Hepatocyte (in vitro differentiated cells): ENCODE measurements around the gene TRMT2A.

ENCODE experiments used
- CTCF ChIP-seq: fragments of 200-600 bp; sonication (generic); IDR thresholded peaks from 2 replicates; pipeline ENCODE4 v1.5.1; 2016; ENCODE audit warnings: antibody characterized with exemption, mild to moderate bottlenecking; ENCODE audit not compliant: poor library complexity
- EZH2 ChIP-seq: fragments of 200-600 bp; sonication (generic); IDR thresholded peaks from 2 replicates; pipeline ENCODE4 v1.6.1; 2016; ENCODE audit warnings: antibody characterized with exemption, mild to moderate bottlenecking, borderline replicate concordance
- EZH2phosphoT487 ChIP-seq: fragments of 200-600 bp; sonication (generic); IDR thresholded peaks from one replicate; pipeline ENCODE4 v1.6.1; 2018; ENCODE audit warnings: antibody characterized with exemption, mild to moderate bottlenecking, low read depth, moderate library complexity; ENCODE audit not compliant: unreplicated experiment, severe bottlenecking

DNA sequence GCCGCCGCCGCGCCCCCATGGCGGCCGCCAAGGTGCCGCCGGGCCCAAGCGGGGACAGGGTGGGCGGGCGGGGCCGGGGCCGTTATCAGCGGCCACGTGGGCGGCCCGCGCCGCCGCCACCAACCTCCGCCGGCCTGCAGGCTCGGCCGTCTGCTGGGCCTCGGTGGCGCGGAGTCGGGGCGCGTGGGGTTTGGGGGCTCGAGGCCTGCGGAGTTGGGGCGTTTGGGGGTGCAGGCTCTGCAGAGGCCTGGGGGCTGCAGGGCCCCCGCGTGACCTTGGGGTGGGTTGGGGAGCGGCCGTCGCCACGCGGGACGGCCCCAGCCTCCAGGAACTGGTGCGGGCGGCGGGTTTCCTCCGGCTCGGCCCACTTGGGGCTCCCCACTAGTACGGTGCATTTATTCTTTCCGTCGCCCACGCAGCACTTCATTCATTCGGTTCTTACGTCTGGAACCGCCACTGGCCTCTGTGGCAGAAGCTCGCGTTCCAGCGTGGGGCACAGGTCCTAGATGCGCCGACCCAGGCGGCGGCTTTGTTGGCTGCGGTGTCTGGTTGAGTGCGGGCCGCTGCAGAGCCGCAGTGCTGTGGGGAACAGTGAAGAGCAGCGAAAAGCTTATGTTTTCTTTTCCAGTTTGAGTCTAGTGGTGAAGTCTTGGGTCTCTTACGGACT lies 740 bp upstream of the TRMT2A start:
- TF ChIP-seq EZH2phosphoT487 (no peak), CTCF (no peak), EZH2 (no peak)
